WTC11 (cell line): Measurements from ENCODE around the gene ZKSCAN3. TPM values are rescaled to one million over a fixed set of nuclear protein-coding genes. Genes with fewer than 3 reads are reported as not detected.

Experiments used
- ATAC-seq: fragments of 200-7000 bp; cut with Tn5 transposase; 2 replicates; pipeline ENCODE4 v1.10.0; 2021; ENCODE audit warnings: mild to moderate bottlenecking, moderate library complexity
- CTCF ChIA-PET: fragments of 300-600 bp; sonication (Branson Sonifier 250); formaldehyde crosslinking; loops from one replicate; lab custom pipeline; 2021; ENCODE audit warnings: antibody characterized with exemption; lab: Charles Lee
- POLR2A ChIA-PET: fragments of 350-600 bp; sonication (Branson Sonifier 250); formaldehyde crosslinking; loops from one replicate; lab custom pipeline; 2021; ENCODE audit warnings: antibody characterized with exemption; lab: Charles Lee
- DNase-seq: peaks from one replicate; pipeline ENCODE4 v3.0.0; 2021; ENCODE audit warnings: low spot score
- H3K27ac Mint-ChIP-seq: 2 replicates; pipeline ENCODE4 v1.8.0; 2021; ENCODE audit warnings: mixed read lengths
- H3K27me3 Mint-ChIP-seq: 2 replicates; pipeline ENCODE4 v1.8.0; 2021; ENCODE audit warnings: low read depth, mild to moderate bottlenecking, moderate library complexity, mixed read lengths
- H3K36me3 Mint-ChIP-seq: 2 replicates; pipeline ENCODE4 v1.8.0; 2021; ENCODE audit warnings: mixed read lengths
- H3K4me1 Mint-ChIP-seq: 2 replicates; pipeline ENCODE4 v1.8.0; 2022; ENCODE audit warnings: mixed read lengths
- H3K4me3 Mint-ChIP-seq: 2 replicates; pipeline ENCODE4 v1.8.0; 2021; ENCODE audit warnings: mild to moderate bottlenecking, moderate library complexity, mixed read lengths
- H3K9me3 Mint-ChIP-seq: 2 replicates; pipeline ENCODE4 v1.8.0; 2021; ENCODE audit warnings: mixed read lengths
- AR ChIP-seq: fragments of 250-450 bp; sonication (Bioruptor Pico); IDR thresholded peaks from 2 replicates; pipeline ENCODE4 v1.9.0; 2021; ENCODE audit warnings: mild to moderate bottlenecking
- EMX1 ChIP-seq: fragments of 250-450 bp; sonication (Bioruptor Pico); IDR thresholded peaks from 2 replicates; pipeline ENCODE4 v1.8.0; 2021; ENCODE audit warnings: mild to moderate bottlenecking
- ERG ChIP-seq: fragments of 250-450 bp; sonication (Bioruptor Pico); IDR thresholded peaks from 2 replicates; pipeline ENCODE4 v1.8.0; 2021; ENCODE audit warnings: mild to moderate bottlenecking
- HMGA2 ChIP-seq: fragments of 250-450 bp; sonication (Bioruptor Pico); IDR thresholded peaks from 2 replicates; pipeline ENCODE4 v1.4.0; 2021; ENCODE audit warnings: mild to moderate bottlenecking, moderate library complexity
- KAT7 ChIP-seq: sonication (generic); formaldehyde crosslinking; IDR thresholded peaks from 2 replicates; pipeline ENCODE4 v1.8.1; 2023; ENCODE audit warnings: missing genetic modification reagents, mild to moderate bottlenecking, borderline replicate concordance
- MXD4 ChIP-seq: fragments of 250-450 bp; sonication (Bioruptor Pico); IDR thresholded peaks from 2 replicates; pipeline ENCODE4 v1.8.0; 2021; ENCODE audit warnings: mild to moderate bottlenecking, moderate library complexity, borderline replicate concordance
- SP1 ChIP-seq: sonication (generic); formaldehyde crosslinking; conservative IDR thresholded peaks from 2 replicates; pipeline ENCODE4 v1.8.1; 2022; ENCODE audit warnings: missing genetic modification reagents
- ZBTB21 ChIP-seq: sonication (generic); formaldehyde crosslinking; IDR thresholded peaks from 2 replicates; pipeline ENCODE4 v1.8.1; 2023; ENCODE audit warnings: mild to moderate bottlenecking, missing genetic modification reagents, borderline replicate concordance
- ZNF121 ChIP-seq: sonication (generic); formaldehyde crosslinking; IDR thresholded peaks from 2 replicates; pipeline ENCODE4 v1.8.0; 2023; ENCODE audit warnings: missing genetic modification reagents
- total RNA-seq: library from RNA; stranded (reverse); gene quantifications from 3 replicates; pipeline ENCODE4 v1.2.3, GENCODE V29; 2021
- TF ChIP-seq, protein P1 (sequence below): fragments of 250-450 bp; sonication (Bioruptor Pico); IDR thresholded peaks from 2 replicates; pipeline ENCODE4 v1.9.0; 2021; ENCODE audit warnings: mild to moderate bottlenecking
- TF ChIP-seq, protein P2 (sequence below): sonication (generic); formaldehyde crosslinking; IDR thresholded peaks from 2 replicates; pipeline ENCODE4 v1.8.0; 2022; ENCODE audit warnings: mild to moderate bottlenecking, missing genetic modification reagents
- TF ChIP-seq, protein P3 (sequence below): sonication (generic); formaldehyde crosslinking; IDR thresholded peaks from 2 replicates; pipeline ENCODE4 v1.8.0; 2022; ENCODE audit warnings: missing genetic modification reagents
- TF ChIP-seq, protein P4 (sequence below): fragments of 200-600 bp; IDR thresholded peaks from 2 replicates; pipeline ENCODE4 v1.8.0; 2022; ENCODE audit warnings: antibody characterized with exemption
- TF ChIP-seq, protein P5 (sequence below): sonication (generic); formaldehyde crosslinking; IDR thresholded peaks from 2 replicates; pipeline ENCODE4 v1.8.1; 2022; ENCODE audit warnings: missing genetic modification reagents, borderline replicate concordance

ZKSCAN3 gene
- total RNA-seq, 1 experiment from 2014 or later, result 5.4 TPM

DNA sequence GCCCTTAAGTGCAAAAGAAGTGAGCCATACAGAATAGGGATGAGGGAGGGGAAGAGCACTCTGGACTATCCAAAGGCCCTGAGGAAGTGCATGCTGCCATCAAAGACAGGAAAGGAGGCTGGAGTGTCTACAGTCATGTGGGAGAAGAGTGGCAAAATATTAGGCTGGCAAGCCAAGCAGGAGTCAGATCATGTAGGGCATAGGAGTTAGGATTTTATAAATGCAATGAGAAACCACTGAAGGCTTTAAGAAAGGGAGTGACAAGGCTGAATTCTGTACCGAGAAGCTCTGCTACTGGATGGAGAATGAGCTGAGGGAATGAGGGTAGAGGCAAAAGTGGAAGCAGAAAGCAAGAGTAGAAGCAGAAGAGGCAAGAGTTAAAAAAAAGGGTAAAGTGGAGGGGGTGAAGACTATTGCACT lies 16.1 kb upstream of the ZKSCAN3 start (continued):
- TF ChIP-seq AR (CRISPR knock-in tag) (no peak), KAT7 (CRISPR knock-in tag) (no peak)

DNA sequence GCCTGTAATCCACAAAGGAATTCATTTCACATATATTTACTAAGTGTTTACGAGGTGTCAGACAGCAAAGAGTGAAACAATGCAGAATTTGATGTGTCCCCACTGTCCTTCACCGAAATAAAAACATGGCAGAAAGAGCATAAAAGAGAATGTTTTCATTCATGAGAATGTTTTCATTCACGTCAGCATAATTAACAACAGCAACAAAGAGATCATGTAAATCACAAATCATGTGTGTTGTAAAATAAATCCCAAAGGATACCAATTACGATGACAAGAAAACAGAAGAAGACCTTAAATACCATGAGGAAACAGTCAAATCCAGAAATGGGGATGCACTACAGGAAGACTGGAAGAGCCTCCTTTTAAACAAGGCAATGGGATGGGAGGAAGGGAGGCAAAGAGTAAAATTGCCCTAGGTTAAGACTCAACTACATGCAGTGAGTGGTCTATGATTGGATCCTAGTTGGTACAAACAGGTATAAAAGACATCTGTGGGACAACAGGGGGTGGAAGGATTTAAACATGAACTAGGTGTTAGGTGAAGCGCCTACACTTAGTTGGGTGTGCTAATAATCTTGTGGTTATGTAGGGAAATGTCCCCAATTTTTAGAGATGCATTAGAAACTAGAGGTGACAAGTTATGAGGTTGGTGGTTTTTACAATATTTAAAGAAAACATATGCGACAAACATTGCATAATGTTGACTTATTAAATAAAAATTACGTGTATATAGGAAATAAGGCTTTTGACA lies 15.3 kb upstream of the ZKSCAN3 start:
- H3K36me3 Mint-ChIP-seq, result peaks cover 1% of the 10 kb centered on the region; the same call in 1 of the 2 replicates
- ChIA-PET POLR2A (interaction anchor here (0.8 to 2.9 kb wide), 11 partner anchors 15 to 470 kb away, joined by 3 to 35 read pairs (median 8); partner anchors contain the start of genes ZKSCAN3, ZKSCAN4, ZKSCAN8 and ZSCAN12), CTCF (interaction anchor here (1.0 to 3.4 kb wide), 2 partner anchors 21 to 116 kb away, joined by 4 to 35 read pairs; no protein-coding TSS in a partner anchor)
- ATAC-seq (no peak), DNase-seq (no peak)
- TF ChIP-seq, protein P1, sequence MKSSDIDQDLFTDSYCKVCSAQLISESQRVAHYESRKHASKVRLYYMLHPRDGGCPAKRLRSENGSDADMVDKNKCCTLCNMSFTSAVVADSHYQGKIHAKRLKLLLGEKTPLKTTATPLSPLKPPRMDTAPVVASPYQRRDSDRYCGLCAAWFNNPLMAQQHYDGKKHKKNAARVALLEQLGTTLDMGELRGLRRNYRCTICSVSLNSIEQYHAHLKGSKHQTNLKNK (CRISPR knock-in tag), result no peak
- no peak for TF ChIP-seq ERG (CRISPR knock-in tag)
- no peak for TF ChIP-seq EMX1 (CRISPR knock-in tag)
- no peak for TF ChIP-seq ZBTB21
- TF ChIP-seq MXD4 (CRISPR knock-in tag), result no peak
- TF ChIP-seq, protein P2, sequence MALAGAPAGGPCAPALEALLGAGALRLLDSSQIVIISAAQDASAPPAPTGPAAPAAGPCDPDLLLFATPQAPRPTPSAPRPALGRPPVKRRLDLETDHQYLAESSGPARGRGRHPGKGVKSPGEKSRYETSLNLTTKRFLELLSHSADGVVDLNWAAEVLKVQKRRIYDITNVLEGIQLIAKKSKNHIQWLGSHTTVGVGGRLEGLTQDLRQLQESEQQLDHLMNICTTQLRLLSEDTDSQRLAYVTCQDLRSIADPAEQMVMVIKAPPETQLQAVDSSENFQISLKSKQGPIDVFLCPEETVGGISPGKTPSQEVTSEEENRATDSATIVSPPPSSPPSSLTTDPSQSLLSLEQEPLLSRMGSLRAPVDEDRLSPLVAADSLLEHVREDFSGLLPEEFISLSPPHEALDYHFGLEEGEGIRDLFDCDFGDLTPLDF (CRISPR knock-in tag), result no peak
- TF ChIP-seq, protein P3, sequence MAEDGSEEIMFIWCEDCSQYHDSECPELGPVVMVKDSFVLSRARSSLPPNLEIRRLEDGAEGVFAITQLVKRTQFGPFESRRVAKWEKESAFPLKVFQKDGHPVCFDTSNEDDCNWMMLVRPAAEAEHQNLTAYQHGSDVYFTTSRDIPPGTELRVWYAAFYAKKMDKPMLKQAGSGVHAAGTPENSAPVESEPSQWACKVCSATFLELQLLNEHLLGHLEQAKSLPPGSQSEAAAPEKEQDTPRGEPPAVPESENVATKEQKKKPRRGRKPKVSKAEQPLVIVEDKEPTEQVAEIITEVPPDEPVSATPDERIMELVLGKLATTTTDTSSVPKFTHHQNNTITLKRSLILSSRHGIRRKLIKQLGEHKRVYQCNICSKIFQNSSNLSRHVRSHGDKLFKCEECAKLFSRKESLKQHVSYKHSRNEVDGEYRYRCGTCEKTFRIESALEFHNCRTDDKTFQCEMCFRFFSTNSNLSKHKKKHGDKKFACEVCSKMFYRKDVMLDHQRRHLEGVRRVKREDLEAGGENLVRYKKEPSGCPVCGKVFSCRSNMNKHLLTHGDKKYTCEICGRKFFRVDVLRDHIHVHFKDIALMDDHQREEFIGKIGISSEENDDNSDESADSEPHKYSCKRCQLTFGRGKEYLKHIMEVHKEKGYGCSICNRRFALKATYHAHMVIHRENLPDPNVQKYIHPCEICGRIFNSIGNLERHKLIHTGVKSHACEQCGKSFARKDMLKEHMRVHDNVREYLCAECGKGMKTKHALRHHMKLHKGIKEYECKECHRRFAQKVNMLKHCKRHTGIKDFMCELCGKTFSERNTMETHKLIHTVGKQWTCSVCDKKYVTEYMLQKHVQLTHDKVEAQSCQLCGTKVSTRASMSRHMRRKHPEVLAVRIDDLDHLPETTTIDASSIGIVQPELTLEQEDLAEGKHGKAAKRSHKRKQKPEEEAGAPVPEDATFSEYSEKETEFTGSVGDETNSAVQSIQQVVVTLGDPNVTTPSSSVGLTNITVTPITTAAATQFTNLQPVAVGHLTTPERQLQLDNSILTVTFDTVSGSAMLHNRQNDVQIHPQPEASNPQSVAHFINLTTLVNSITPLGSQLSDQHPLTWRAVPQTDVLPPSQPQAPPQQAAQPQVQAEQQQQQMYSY (CRISPR knock-in tag), result no peak
- no peak overlapping the region for H3K4me3 Mint-ChIP-seq
- H3K27ac Mint-ChIP-seq, result no peak overlapping the region; the same call in 1 of the 2 replicates
- H3K9me3 Mint-ChIP-seq, result peaks cover 1% of the 10 kb centered on the region
- peaks cover 9% of the 10 kb centered on the region for H3K4me1 Mint-ChIP-seq
- H3K27me3 Mint-ChIP-seq, result no peaks in the 10 kb centered on the region

- peaks cover 4% of the 10 kb centered on the region for H3K27me3 Mint-ChIP-seq
- peak; percentile 1 for ATAC-seq
- no peak overlapping the region for H3K27ac Mint-ChIP-seq
- ChIA-PET CTCF (interaction anchor here (0.6 to 3.4 kb wide), 5 partner anchors 21 to 230 kb away, joined by 3 to 35 read pairs (median 4); no protein-coding TSS in a partner anchor), POLR2A (interaction anchor here (0.8 to 2.9 kb wide), 19 partner anchors 11 to 528 kb away, joined by 3 to 35 read pairs (median 5); partner anchors contain the start of genes PGBD1, ZKSCAN3, ZKSCAN4 and ZKSCAN8)
- no peak overlapping the region for H3K4me3 Mint-ChIP-seq
- peaks cover 9% of the 10 kb centered on the region for H3K4me1 Mint-ChIP-seq
- DNase-seq, result no peak
- no peaks in the 10 kb centered on the region for H3K36me3 Mint-ChIP-seq
- H3K9me3 Mint-ChIP-seq, result peaks cover 5% of the 10 kb centered on the region
- TF ChIP-seq, protein P1 (CRISPR knock-in tag), result no peak
- TF ChIP-seq HMGA2 (CRISPR knock-in tag), result no peak
- TF ChIP-seq, protein P4, sequence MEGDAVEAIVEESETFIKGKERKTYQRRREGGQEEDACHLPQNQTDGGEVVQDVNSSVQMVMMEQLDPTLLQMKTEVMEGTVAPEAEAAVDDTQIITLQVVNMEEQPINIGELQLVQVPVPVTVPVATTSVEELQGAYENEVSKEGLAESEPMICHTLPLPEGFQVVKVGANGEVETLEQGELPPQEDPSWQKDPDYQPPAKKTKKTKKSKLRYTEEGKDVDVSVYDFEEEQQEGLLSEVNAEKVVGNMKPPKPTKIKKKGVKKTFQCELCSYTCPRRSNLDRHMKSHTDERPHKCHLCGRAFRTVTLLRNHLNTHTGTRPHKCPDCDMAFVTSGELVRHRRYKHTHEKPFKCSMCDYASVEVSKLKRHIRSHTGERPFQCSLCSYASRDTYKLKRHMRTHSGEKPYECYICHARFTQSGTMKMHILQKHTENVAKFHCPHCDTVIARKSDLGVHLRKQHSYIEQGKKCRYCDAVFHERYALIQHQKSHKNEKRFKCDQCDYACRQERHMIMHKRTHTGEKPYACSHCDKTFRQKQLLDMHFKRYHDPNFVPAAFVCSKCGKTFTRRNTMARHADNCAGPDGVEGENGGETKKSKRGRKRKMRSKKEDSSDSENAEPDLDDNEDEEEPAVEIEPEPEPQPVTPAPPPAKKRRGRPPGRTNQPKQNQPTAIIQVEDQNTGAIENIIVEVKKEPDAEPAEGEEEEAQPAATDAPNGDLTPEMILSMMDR, result no peak
- no peak for TF ChIP-seq ZNF121 (CRISPR knock-in tag)
- TF ChIP-seq, protein P5, sequence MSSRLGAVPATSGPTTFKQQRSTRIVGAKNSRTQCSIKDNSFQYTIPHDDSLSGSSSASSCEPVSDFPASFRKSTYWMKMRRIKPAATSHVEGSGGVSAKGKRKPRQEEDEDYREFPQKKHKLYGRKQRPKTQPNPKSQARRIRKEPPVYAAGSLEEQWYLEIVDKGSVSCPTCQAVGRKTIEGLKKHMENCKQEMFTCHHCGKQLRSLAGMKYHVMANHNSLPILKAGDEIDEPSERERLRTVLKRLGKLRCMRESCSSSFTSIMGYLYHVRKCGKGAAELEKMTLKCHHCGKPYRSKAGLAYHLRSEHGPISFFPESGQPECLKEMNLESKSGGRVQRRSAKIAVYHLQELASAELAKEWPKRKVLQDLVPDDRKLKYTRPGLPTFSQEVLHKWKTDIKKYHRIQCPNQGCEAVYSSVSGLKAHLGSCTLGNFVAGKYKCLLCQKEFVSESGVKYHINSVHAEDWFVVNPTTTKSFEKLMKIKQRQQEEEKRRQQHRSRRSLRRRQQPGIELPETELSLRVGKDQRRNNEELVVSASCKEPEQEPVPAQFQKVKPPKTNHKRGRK (CRISPR knock-in tag), result no peak
- no peak for TF ChIP-seq SP1 (CRISPR knock-in tag)
These were observed 14.6 kb upstream of the ZKSCAN3 start for GRCh38 chr6:28335040-28335563.
